Measurements from ENCODE around the gene PRKRA. TPM values are rescaled to one million over a fixed set of nuclear protein-coding genes. Genes with fewer than 3 reads are reported as not detected.
"Not testable (repeated sequence)": the region's sequence is repeated elsewhere in the genome, so short reads cannot be mapped to it uniquely, and the experiment has no call there.

The PRKRA gene
- total RNA-seq, 6 experiments from 2014 or later: 30.4 to 38.3 (median 33.7) TPM

GRCh38 chr2:178474560-178474959 lies 23.6 kb upstream of the PRKRA start:
- H3K36me3 Mint-ChIP-seq (ENCODE audit: low read depth): peaks cover 10% of the 10 kb centered on the region
- H3K9me3 Mint-ChIP-seq: no peaks in the 10 kb centered on the region
- no peak overlapping the region for H3K4me3 Mint-ChIP-seq
- H3K27ac Mint-ChIP-seq: no peak overlapping the region
- peaks cover 39% of the 10 kb centered on the region for H3K4me1 Mint-ChIP-seq (ENCODE audit: low read depth)
- DNase-seq: no peak
- no peak for TF ChIP-seq CTCF (IDR thresholded peaks at IDR 0.05)
- H3K27me3 Mint-ChIP-seq (ENCODE audit: insufficient read depth): peaks cover 1% of the 10 kb centered on the region; the same call in 1 of the 2 replicates

GRCh38 chr2:178473931-178474330 lies 23.0 kb upstream of the PRKRA start:
- Mint-ChIP-seq H3K4me1 (ENCODE audit: low read depth) (peaks cover 33% of the 10 kb centered on the region), H3K27me3 (ENCODE audit: insufficient read depth) (no peaks in the 10 kb centered on the region; the same call in 1 of the 2 replicates), H3K27ac (no peak overlapping the region), H3K36me3 (ENCODE audit: low read depth) (peaks cover 10% of the 10 kb centered on the region), H3K9me3 (no peaks in the 10 kb centered on the region), H3K4me3 (no peak overlapping the region)
- DNase-seq: no peak
- TF ChIP-seq CTCF (IDR thresholded peaks at IDR 0.05): no peak

GRCh38 chr2:178473373-178473772 lies 22.4 kb upstream of the PRKRA start:
- TF ChIP-seq CTCF (IDR thresholded peaks at IDR 0.05): no peak
- no peak overlapping the region for H3K4me3 Mint-ChIP-seq
- no peaks in the 10 kb centered on the region; the same call in 1 of the 2 replicates for H3K27me3 Mint-ChIP-seq (ENCODE audit: insufficient read depth)
- H3K36me3 Mint-ChIP-seq (ENCODE audit: low read depth): peaks cover 10% of the 10 kb centered on the region
- DNase-seq: no peak
- peaks cover 27% of the 10 kb centered on the region for H3K4me1 Mint-ChIP-seq (ENCODE audit: low read depth)
- H3K27ac Mint-ChIP-seq: no peak overlapping the region
- H3K9me3 Mint-ChIP-seq: no peaks in the 10 kb centered on the region

- not testable (repeated sequence) for DNase-seq; H3K36me3 Mint-ChIP-seq (ENCODE audit: low read depth); H3K27me3 Mint-ChIP-seq (ENCODE audit: insufficient read depth); H3K9me3 Mint-ChIP-seq; H3K4me3 Mint-ChIP-seq; H3K27ac Mint-ChIP-seq
- peaks cover 13% of the 10 kb centered on the region for H3K4me1 Mint-ChIP-seq (ENCODE audit: low read depth)
Observed at GRCh38 chr2:178471313-178471712, 20.3 kb upstream of the PRKRA start.

GRCh38 chr2:178469219-178469849 lies 18.4 kb upstream of the PRKRA start:
- no peak for DNase-seq
- H3K4me3 Mint-ChIP-seq: no peak overlapping the region
- peaks cover 9% of the 10 kb centered on the region for H3K4me1 Mint-ChIP-seq (ENCODE audit: low read depth)
- H3K36me3 Mint-ChIP-seq (ENCODE audit: low read depth): peaks cover 16% of the 10 kb centered on the region; the same call in 1 of the 2 replicates
- no peak overlapping the region for H3K27ac Mint-ChIP-seq
- TF ChIP-seq CTCF (IDR thresholded peaks at IDR 0.05): no peak
- H3K9me3 Mint-ChIP-seq: no peaks in the 10 kb centered on the region
- H3K27me3 Mint-ChIP-seq (ENCODE audit: insufficient read depth): no peaks in the 10 kb centered on the region; the same call in 1 of the 2 replicates

- Mint-ChIP-seq H3K9me3 (no peaks in the 10 kb centered on the region), H3K36me3 (ENCODE audit: low read depth) (no peaks in the 10 kb centered on the region), H3K27ac (no peak overlapping the region), H3K4me1 (ENCODE audit: low read depth) (0 out of 2 replicates have a peak, but pooled peaks cover 1% of the 10 kb centered on the region), H3K4me3 (no peak overlapping the region), H3K27me3 (ENCODE audit: insufficient read depth) (no peaks in the 10 kb centered on the region; the same call in 1 of the 2 replicates)
- TF ChIP-seq CTCF (IDR thresholded peaks at IDR 0.05): no peak
- DNase-seq: no peak
Observed at GRCh38 chr2:178457390-178457886, 6.5 kb upstream of the PRKRA start.

All from HFFc6 (cell line).